Testis (tissue), 2 donors: ENCODE data around the gene FYCO1.

ENCODE experiments used
- CTCF ChIP-seq, 3 experiments: fragments of 450-650 bp in 2 of 3; fragments of 200-600 bp in 1 of 3; sonication (generic) in 1 of 3; IDR thresholded peaks; one replicate each; pipeline ENCODE4 v1.5.1; 2016 to 2019; ENCODE audit warnings: antibody characterized with exemption in 3 of 3, mild to moderate bottlenecking in 2 of 3, moderate library complexity in 1 of 3
- POLR2A ChIP-seq: fragments of 450-650 bp; IDR thresholded peaks from one replicate; pipeline ENCODE4 v1.6.1; 2017; ENCODE audit warnings: antibody characterized with exemption, mild to moderate bottlenecking, moderate library complexity

DNA sequence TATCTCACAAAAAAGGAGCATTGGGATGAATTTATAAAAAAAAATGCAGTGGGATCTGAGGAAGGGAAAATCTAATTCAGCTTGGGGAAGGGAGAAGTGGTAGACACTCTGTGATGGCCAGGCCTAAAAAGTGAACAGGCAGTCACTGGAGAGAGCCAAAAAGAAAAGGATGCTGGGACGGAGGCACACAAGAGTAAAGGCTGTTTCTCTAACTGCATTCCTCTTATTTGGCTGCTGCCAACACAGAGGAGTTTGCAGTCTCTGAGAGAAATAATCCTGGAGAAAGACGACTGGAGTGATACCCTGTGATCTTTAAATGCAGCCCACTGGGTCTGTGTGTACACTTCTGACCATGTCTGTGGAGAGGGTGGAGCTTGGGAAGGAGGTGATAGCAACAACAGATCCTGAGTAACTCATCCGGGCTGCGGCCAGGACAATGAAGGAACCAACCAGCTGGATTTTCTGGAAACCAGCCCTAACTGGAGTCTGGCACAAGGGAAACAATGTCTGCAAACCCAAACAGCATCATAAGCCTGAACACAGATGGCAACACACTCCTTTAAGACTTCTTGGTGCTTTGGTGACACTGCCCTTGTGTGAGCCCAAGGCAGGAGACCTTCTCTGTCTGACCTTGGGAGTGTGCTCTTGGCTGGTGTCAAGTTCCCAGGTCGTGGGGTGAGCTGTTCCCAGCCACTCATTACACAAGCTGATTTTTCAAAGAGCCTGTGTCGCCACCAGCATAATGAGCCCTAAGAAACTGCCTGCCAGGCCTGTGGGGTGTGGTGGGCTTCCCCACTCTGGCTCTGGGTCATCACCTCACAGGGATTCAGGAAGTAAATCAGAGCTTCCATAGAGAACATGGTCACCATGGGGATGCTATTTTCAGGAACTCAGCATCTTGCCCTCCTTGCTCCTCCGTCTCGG lies 8.0 kb downstream of the FYCO1 start:
- no peak for TF ChIP-seq POLR2A
- no peak for TF ChIP-seq CTCF (IDR thresholded peaks at IDR 0.05)
